Esophagus squamous epithelium (tissue), 4 donors: ENCODE results near the gene UIMC1.

Experiments
- POLR2A ChIP-seq, 4 donors: fragments of 450-650 bp; IDR thresholded peaks; one replicate each; pipeline ENCODE4 v1.6.1; 2017; ENCODE audit warnings: antibody characterized with exemption in 4 of 4, mild to moderate bottlenecking in 4 of 4, moderate library complexity in 3 of 4
- TF ChIP-seq, protein P1 (sequence below), 6 experiments: fragments of 450-650 bp in 4 of 6; fragments of 200-600 bp in 2 of 6; sonication (generic) in 2 of 6; IDR thresholded peaks; one replicate each; pipeline ENCODE4 v1.5.1; 2016 to 2019; ENCODE audit warnings: antibody characterized with exemption in 6 of 6, mild to moderate bottlenecking in 4 of 6, moderate library complexity in 4 of 6

DNA sequence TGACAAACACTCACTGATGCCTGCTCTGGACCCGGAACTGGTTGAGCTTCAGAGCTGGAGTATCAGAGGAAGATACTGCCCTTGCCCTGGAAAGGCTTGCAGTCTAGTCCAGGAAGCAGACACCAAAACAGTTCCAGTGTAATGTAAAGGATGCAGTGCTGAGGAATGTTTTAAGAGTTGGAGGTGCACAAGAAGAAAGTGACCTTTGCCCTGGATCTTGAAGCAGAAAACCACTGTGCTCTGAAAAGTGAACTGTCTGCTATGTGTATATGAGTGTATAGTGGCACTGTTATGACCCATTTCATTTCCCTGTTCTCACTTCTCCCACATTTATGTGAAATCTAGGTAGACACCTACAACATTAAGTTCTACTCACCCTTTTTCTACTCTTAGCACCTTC lies 18.0 kb upstream of the UIMC1 start:
- TF ChIP-seq, protein P1, sequence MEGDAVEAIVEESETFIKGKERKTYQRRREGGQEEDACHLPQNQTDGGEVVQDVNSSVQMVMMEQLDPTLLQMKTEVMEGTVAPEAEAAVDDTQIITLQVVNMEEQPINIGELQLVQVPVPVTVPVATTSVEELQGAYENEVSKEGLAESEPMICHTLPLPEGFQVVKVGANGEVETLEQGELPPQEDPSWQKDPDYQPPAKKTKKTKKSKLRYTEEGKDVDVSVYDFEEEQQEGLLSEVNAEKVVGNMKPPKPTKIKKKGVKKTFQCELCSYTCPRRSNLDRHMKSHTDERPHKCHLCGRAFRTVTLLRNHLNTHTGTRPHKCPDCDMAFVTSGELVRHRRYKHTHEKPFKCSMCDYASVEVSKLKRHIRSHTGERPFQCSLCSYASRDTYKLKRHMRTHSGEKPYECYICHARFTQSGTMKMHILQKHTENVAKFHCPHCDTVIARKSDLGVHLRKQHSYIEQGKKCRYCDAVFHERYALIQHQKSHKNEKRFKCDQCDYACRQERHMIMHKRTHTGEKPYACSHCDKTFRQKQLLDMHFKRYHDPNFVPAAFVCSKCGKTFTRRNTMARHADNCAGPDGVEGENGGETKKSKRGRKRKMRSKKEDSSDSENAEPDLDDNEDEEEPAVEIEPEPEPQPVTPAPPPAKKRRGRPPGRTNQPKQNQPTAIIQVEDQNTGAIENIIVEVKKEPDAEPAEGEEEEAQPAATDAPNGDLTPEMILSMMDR (IDR thresholded peaks at IDR 0.05) = no peak
- TF ChIP-seq POLR2A (IDR thresholded peaks at IDR 0.05) = no peak
